CD4-positive, alpha-beta T cell treated with Interleukin-15 for 4 hours (primary cell): Measurements from ENCODE around the gene USP30.
"Not testable (repeated sequence)": the region's sequence is repeated elsewhere in the genome, so short reads cannot be mapped to it uniquely, and the experiment has no call there.

Experiments used
- DNase-seq: peaks from one replicate; pipeline ENCODE4 v3.0.0-alpha.2; 2020; ENCODE audit warnings: low spot score

The USP30 gene

GRCh38 chr12:109052414-109053323 is at the start of gene USP30:
TSS of gene USP30 (plus strand) at chr12:109052576. CDS start at chr12:109052679, 103 bp downstream.
- DNase-seq = peak; percentile 85

- DNase-seq = no peak
Observed at GRCh38 chr12:109004017-109004416, 48.4 kb upstream of the USP30 start.

- DNase-seq = no peak
Observed at GRCh38 chr12:109009766-109010165, 42.6 kb upstream of the USP30 start.

- DNase-seq = no peak
Observed at GRCh38 chr12:109010259-109010658, 42.1 kb upstream of the USP30 start.

- DNase-seq = no peak
Observed at GRCh38 chr12:109014984-109015765, 37.2 kb upstream of the USP30 start.

GRCh38 chr12:109016016-109016415 is 36.4 kb upstream of the USP30 start:
- DNase-seq = no peak

GRCh38 chr12:109016978-109017377 is 35.4 kb upstream of the USP30 start:
- no peak for DNase-seq

GRCh38 chr12:109018296-109018695 is 34.1 kb upstream of the USP30 start:
- no peak for DNase-seq

GRCh38 chr12:109020146-109020795 is 32.1 kb upstream of the USP30 start:
- no peak for DNase-seq

- no peak for DNase-seq
Observed at GRCh38 chr12:109020796-109021380, 31.5 kb upstream of the USP30 start, which contains the start of gene SVOP. TSS of gene SVOP (minus strand) at chr12:109021068. CDS start at chr12:109020868, 200 bp downstream.

GRCh38 chr12:109027767-109028166 is 24.6 kb upstream of the USP30 start:
- DNase-seq = no peak

GRCh38 chr12:109028624-109029023 is 23.8 kb upstream of the USP30 start:
- not testable (repeated sequence) for DNase-seq

GRCh38 chr12:109029411-109029810 is 23.0 kb upstream of the USP30 start:
- DNase-seq = no peak

- DNase-seq = no peak
Observed at GRCh38 chr12:109033239-109034196, 18.9 kb upstream of the USP30 start.

- DNase-seq = no peak
Observed at GRCh38 chr12:109036975-109037374, 15.4 kb upstream of the USP30 start.

GRCh38 chr12:109044241-109044640 is 8.1 kb upstream of the USP30 start:
- DNase-seq = no peak

GRCh38 chr12:109047081-109047805 is 5.1 kb upstream of the USP30 start:
- no peak for DNase-seq

- not testable (repeated sequence) for DNase-seq
Observed at GRCh38 chr12:109048706-109049105, 3.7 kb upstream of the USP30 start.

- not testable (repeated sequence) for DNase-seq
Observed at GRCh38 chr12:109049794-109050193, 2.6 kb upstream of the USP30 start.

- no peak for DNase-seq
Observed at GRCh38 chr12:109052097-109052413, 321 bp upstream of the USP30 start.
